ENCODE results near the gene TAB2. TPM values are rescaled to one million over a fixed set of nuclear protein-coding genes. Genes with fewer than 3 reads are reported as not detected.

TAB2 gene
- total and polyA plus RNA-seq, 9 of the 15 experiments (the other 6 are each of a cell fraction or from before 2014, with no cell fraction given) = 9.1 to 38.3 (median 18.6) TPM

DNA sequence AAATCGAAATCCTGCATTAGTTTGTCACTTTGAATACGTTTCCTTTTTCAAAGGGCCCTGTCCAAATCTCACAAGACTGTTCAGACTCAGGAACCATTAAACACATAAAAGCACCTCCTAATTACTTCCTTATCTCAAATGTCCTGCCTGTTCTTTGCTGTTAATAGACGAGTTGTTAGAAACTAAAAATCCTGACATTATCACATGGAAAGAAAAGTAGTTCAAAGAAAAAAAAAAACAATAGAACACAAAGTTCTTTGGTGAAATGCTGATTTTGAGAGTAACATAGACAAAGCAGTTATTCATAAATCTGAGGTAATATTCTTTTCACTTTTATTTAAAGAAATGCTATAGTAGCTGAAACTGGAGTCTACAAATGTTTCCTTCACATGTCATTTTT is 12.1 kb upstream of the TAB2 start (continued):
- TF ChIP-seq, protein P1, sequence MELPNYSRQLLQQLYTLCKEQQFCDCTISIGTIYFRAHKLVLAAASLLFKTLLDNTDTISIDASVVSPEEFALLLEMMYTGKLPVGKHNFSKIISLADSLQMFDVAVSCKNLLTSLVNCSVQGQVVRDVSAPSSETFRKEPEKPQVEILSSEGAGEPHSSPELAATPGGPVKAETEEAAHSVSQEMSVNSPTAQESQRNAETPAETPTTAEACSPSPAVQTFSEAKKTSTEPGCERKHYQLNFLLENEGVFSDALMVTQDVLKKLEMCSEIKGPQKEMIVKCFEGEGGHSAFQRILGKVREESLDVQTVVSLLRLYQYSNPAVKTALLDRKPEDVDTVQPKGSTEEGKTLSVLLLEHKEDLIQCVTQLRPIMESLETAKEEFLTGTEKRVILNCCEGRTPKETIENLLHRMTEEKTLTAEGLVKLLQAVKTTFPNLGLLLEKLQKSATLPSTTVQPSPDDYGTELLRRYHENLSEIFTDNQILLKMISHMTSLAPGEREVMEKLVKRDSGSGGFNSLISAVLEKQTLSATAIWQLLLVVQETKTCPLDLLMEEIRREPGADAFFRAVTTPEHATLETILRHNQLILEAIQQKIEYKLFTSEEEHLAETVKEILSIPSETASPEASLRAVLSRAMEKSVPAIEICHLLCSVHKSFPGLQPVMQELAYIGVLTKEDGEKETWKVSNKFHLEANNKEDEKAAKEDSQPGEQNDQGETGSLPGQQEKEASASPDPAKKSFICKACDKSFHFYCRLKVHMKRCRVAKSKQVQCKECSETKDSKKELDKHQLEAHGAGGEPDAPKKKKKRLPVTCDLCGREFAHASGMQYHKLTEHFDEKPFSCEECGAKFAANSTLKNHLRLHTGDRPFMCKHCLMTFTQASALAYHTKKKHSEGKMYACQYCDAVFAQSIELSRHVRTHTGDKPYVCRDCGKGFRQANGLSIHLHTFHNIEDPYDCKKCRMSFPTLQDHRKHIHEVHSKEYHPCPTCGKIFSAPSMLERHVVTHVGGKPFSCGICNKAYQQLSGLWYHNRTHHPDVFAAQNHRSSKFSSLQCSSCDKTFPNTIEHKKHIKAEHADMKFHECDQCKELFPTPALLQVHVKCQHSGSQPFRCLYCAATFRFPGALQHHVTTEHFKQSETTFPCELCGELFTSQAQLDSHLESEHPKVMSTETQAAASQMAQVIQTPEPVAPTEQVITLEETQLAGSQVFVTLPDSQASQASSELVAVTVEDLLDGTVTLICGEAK (IDR thresholded peaks at IDR 0.05) = no peak
- TF ChIP-seq, protein P1 (CRISPR knock-in tag; IDR thresholded peaks at IDR 0.05) = no peak
- TF ChIP-seq ZNF41 (CRISPR knock-in tag; conservative IDR thresholded peaks at IDR 0.05) = no peak
- TF ChIP-seq, protein P2, sequence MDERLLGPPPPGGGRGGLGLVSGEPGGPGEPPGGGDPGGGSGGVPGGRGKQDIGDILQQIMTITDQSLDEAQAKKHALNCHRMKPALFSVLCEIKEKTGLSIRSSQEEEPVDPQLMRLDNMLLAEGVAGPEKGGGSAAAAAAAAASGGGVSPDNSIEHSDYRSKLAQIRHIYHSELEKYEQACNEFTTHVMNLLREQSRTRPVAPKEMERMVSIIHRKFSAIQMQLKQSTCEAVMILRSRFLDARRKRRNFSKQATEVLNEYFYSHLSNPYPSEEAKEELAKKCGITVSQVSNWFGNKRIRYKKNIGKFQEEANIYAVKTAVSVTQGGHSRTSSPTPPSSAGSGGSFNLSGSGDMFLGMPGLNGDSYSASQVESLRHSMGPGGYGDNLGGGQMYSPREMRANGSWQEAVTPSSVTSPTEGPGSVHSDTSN (CRISPR knock-in tag; IDR thresholded peaks at IDR 0.05; ENCODE audit: low read depth) = no peak
- TF ChIP-seq, protein P2 (tag; conservative IDR thresholded peaks at IDR 0.05; ENCODE audit: low read depth) = no peak
- TF ChIP-seq, protein P3, sequence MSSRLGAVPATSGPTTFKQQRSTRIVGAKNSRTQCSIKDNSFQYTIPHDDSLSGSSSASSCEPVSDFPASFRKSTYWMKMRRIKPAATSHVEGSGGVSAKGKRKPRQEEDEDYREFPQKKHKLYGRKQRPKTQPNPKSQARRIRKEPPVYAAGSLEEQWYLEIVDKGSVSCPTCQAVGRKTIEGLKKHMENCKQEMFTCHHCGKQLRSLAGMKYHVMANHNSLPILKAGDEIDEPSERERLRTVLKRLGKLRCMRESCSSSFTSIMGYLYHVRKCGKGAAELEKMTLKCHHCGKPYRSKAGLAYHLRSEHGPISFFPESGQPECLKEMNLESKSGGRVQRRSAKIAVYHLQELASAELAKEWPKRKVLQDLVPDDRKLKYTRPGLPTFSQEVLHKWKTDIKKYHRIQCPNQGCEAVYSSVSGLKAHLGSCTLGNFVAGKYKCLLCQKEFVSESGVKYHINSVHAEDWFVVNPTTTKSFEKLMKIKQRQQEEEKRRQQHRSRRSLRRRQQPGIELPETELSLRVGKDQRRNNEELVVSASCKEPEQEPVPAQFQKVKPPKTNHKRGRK (tag; IDR thresholded peaks at IDR 0.05) = no peak
- TF ChIP-seq PTBP1 (IDR thresholded peaks at IDR 0.05; ENCODE audit: low read depth, low read length) = no peak
- TF ChIP-seq HDAC1 (IDR thresholded peaks at IDR 0.05) = no peak
- TF ChIP-seq, protein P4, sequence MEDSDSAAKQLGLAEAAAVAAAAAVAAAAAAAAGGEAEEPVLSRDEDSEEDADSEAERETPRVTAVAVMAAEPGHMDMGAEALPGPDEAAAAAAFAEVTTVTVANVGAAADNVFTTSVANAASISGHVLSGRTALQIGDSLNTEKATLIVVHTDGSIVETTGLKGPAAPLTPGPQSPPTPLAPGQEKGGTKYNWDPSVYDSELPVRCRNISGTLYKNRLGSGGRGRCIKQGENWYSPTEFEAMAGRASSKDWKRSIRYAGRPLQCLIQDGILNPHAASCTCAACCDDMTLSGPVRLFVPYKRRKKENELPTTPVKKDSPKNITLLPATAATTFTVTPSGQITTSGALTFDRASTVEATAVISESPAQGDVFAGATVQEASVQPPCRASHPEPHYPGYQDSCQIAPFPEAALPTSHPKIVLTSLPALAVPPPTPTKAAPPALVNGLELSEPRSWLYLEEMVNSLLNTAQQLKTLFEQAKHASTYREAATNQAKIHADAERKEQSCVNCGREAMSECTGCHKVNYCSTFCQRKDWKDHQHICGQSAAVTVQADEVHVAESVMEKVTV (CRISPR knock-in tag; IDR thresholded peaks at IDR 0.05) = no peak
- TF ChIP-seq SMAD1 (IDR thresholded peaks at IDR 0.05; ENCODE audit: low read depth, low read length, partially characterized antibody) = no peak
